ENCODE measurements around the gene CEP70. TPM values are rescaled to one million over a fixed set of nuclear protein-coding genes. Genes with fewer than 3 reads are reported as not detected.

CEP70 gene
- total and polyA plus RNA-seq, 2 of the 13 experiments (the other 11 are each of a cell fraction or from before 2014, with no cell fraction given), result 4.0 to 22.3 TPM

GRCh38 chr3:138511945-138512344 lies 82.1 kb downstream of the CEP70 start (continued):
- no peak for TF ChIP-seq ZNF737 (CRISPR knock-in tag; IDR thresholded peaks at IDR 0.05; ENCODE audit: borderline replicate concordance)
- TF ChIP-seq MTA3 (CRISPR knock-in tag; IDR thresholded peaks at IDR 0.05), result no peak
- TF ChIP-seq MED13 (CRISPR knock-in tag; IDR thresholded peaks at IDR 0.05), result no peak
- no peak for TF ChIP-seq ZFP1 (CRISPR knock-in tag; IDR thresholded peaks at IDR 0.05)
- no peak for TF ChIP-seq ZNF709 (CRISPR knock-in tag; IDR thresholded peaks at IDR 0.05)
- TF ChIP-seq MZF1 (CRISPR knock-in tag; IDR thresholded peaks at IDR 0.05; ENCODE audit: borderline replicate concordance), result no peak

- FAIRE-seq, result no peak
- intact Hi-C loops (cut with micrococcal nuclease; ENCODE audit: unreplicated experiment), result no loop called here
- POLR2A ChIA-PET, result no interaction called here
Measured at GRCh38 chr3:138509586-138509985, 84.5 kb downstream of the CEP70 start.

More at GRCh38 chr3:138509586-138509985, 84.5 kb downstream of the CEP70 start:
- TF ChIP-seq MEIS1 (CRISPR knock-in tag; IDR thresholded peaks at IDR 0.05; ENCODE audit: borderline replicate concordance) (no peak), RNF2 (conservative IDR thresholded peaks at IDR 0.05; ENCODE audit: low read depth) (no peak), ZNF570 (CRISPR knock-in tag; IDR thresholded peaks at IDR 0.05; ENCODE audit: borderline replicate concordance) (no peak), THAP8 (CRISPR knock-in tag; IDR thresholded peaks at IDR 0.05; ENCODE audit: borderline replicate concordance) (no peak), ZNF747 (CRISPR knock-in tag; IDR thresholded peaks at IDR 0.05; ENCODE audit: borderline replicate concordance) (no peak), RAD21 (CRISPR knock-in tag; IDR thresholded peaks at IDR 0.05) (no peak), GFI1 (CRISPR knock-in tag; IDR thresholded peaks at IDR 0.05; ENCODE audit: borderline replicate concordance) (no peak), BRCA1 (CRISPR knock-in tag; IDR thresholded peaks at IDR 0.05) (no peak), ZNF788 (CRISPR knock-in tag; IDR thresholded peaks at IDR 0.05; ENCODE audit: borderline replicate concordance) (no peak), ASH2L (IDR thresholded peaks at IDR 0.05; ENCODE audit: insufficient read length, low read depth, low read length) (no peak), PCBP1 (IDR thresholded peaks at IDR 0.05; ENCODE audit: borderline replicate concordance, low read depth, low read length) (no peak), ZBTB43 (CRISPR knock-in tag; conservative IDR thresholded peaks at IDR 0.05) (no peak), THAP9 (CRISPR knock-in tag; IDR thresholded peaks at IDR 0.05; ENCODE audit: borderline replicate concordance) (no peak)
- ATAC-seq (no peak), DNase-seq (ENCODE audit: low spot score) (no peak)
- H4K20me1 ChIP-seq (ENCODE audit: insufficient read depth, low read length), result no peaks in the 10 kb centered on the region
- H3K4me3 ChIP-seq (replicated peaks in 1 of 3; ENCODE audit: insufficient read depth in 1 of 3, low read depth in 2 of 3, low read length in 3 of 3), result no peak overlapping the region
- H3K9me3 ChIP-seq (ENCODE audit: low read length), result no peaks in the 10 kb centered on the region
- BruUV-seq (replicated peaks), result no TSS peak
- no peaks in the 10 kb centered on the region for H3K4me1 ChIP-seq (ENCODE audit: insufficient read depth, low read length)
- H3K27ac ChIP-seq (ENCODE audit: extremely low read length, insufficient read depth, low read length), result no peak overlapping the region
- no peak overlapping the region for H2AFZ ChIP-seq (ENCODE audit: low read length)
- 93% methylated on average over 2 of the region's 2 CpGs for WGBS (ENCODE audit: low lambda C conversion rate)
- H3K27me3 ChIP-seq (ENCODE audit: control insufficient read depth in 1 of 2, insufficient read depth in 2 of 2, low read length in 2 of 2), result no peaks in the 10 kb centered on the region
- H3K4me2 ChIP-seq (ENCODE audit: low read depth, low read length), result no peak overlapping the region
- H3K9ac ChIP-seq (ENCODE audit: insufficient read depth, low read depth, low read length), result no peak overlapping the region
- in situ Hi-C loops (cut with HindIII; ENCODE audit: extremely low pct_ligation_motif_present, low pct_unique_long_range_greater_than_20kb), result no loop called here
- CTCF ChIA-PET (ENCODE audit: low intra/inter-chr PET ratio, low total read pairs), result no interaction called here
- H3K79me2 ChIP-seq (ENCODE audit: insufficient read depth, low read length), result no peaks in the 10 kb centered on the region
- 0 out of 5 replicates have a peak, but pooled peaks cover 0 to 6% of the 10 kb centered on the region in 2 experiments for H3K36me3 ChIP-seq (replicated peaks in 1 of 2; ENCODE audit: control insufficient read depth in 1 of 2, insufficient read depth in 2 of 2, low read length in 2 of 2)
